Gastroesophageal sphincter (tissue), 3 donors: ENCODE results near the gene XPO1.

Experiments
- EP300 ChIP-seq: sonication (generic); formaldehyde crosslinking; IDR thresholded peaks from one replicate; pipeline ENCODE4 v1.6.1; 2017; ENCODE audit warnings: antibody characterized with exemption, mild to moderate bottlenecking
- TF ChIP-seq, protein P1 (sequence below), 4 experiments: fragments of 200-600 bp in 2 of 4; fragments of 450-650 bp in 2 of 4; sonication (generic) in 1 of 4; IDR thresholded peaks; one replicate each; pipeline ENCODE4 v1.5.1; 2017 to 2019; ENCODE audit warnings: antibody characterized with exemption in 4 of 4, mild to moderate bottlenecking in 2 of 4, moderate library complexity in 2 of 4

- TF ChIP-seq, protein P1, sequence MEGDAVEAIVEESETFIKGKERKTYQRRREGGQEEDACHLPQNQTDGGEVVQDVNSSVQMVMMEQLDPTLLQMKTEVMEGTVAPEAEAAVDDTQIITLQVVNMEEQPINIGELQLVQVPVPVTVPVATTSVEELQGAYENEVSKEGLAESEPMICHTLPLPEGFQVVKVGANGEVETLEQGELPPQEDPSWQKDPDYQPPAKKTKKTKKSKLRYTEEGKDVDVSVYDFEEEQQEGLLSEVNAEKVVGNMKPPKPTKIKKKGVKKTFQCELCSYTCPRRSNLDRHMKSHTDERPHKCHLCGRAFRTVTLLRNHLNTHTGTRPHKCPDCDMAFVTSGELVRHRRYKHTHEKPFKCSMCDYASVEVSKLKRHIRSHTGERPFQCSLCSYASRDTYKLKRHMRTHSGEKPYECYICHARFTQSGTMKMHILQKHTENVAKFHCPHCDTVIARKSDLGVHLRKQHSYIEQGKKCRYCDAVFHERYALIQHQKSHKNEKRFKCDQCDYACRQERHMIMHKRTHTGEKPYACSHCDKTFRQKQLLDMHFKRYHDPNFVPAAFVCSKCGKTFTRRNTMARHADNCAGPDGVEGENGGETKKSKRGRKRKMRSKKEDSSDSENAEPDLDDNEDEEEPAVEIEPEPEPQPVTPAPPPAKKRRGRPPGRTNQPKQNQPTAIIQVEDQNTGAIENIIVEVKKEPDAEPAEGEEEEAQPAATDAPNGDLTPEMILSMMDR (IDR thresholded peaks at IDR 0.05), result no peak
- TF ChIP-seq EP300, result no peak
Measured at GRCh38 chr2:61451178-61451577, 87.0 kb downstream of the XPO1 start.
